Glutamatergic neuron (in vitro differentiated cells): Measurements from ENCODE around the gene JAGN1. TPM values are rescaled to one million over a fixed set of nuclear protein-coding genes. Genes with fewer than 3 reads are reported as not detected.
"Not testable (repeated sequence)": the region's sequence is repeated elsewhere in the genome, so short reads cannot be mapped to it uniquely, and the experiment has no call there.

Experiments used
- DNase-seq: peaks from one replicate; pipeline ENCODE4 v3.0.0; 2022
- H3K27ac Mint-ChIP-seq: one replicate; pipeline ENCODE4 v1.8.0; 2020; ENCODE audit warnings: mild to moderate bottlenecking, mixed read lengths, inconsistent platforms; ENCODE audit not compliant: unreplicated experiment
- H3K27me3 Mint-ChIP-seq: one replicate; pipeline ENCODE4 v1.8.0; 2020; ENCODE audit warnings: mild to moderate bottlenecking, moderate library complexity, mixed read lengths, inconsistent platforms; ENCODE audit not compliant: unreplicated experiment
- H3K36me3 Mint-ChIP-seq: one replicate; pipeline ENCODE4 v1.8.0; 2020; ENCODE audit warnings: mild to moderate bottlenecking, mixed read lengths, inconsistent platforms; ENCODE audit not compliant: unreplicated experiment
- H3K4me1 Mint-ChIP-seq: one replicate; pipeline ENCODE4 v1.8.0; 2020; ENCODE audit warnings: mild to moderate bottlenecking, low read depth, mixed read lengths, inconsistent platforms; ENCODE audit not compliant: unreplicated experiment
- H3K4me3 Mint-ChIP-seq: one replicate; pipeline ENCODE4 v1.8.0; 2020; ENCODE audit warnings: mild to moderate bottlenecking, mixed read lengths, inconsistent platforms; ENCODE audit not compliant: unreplicated experiment
- H3K9me3 Mint-ChIP-seq: one replicate; pipeline ENCODE4 v1.8.0; 2020; ENCODE audit warnings: mild to moderate bottlenecking, moderate library complexity, mixed read lengths, inconsistent platforms; ENCODE audit not compliant: unreplicated experiment
- CTCF ChIP-seq: fragments of 200-600 bp; sonication (generic); IDR thresholded peaks from one replicate; pipeline ENCODE4 v1.5.0; 2021; ENCODE audit not compliant: partially characterized antibody, unreplicated experiment
- total RNA-seq: library from RNA; stranded (reverse); fragmentation: NEBNext Ultra II Directional; extraction: Animal tissue kit (Norgen Biotek cat#: 25700); gene quantifications from one replicate; pipeline ENCODE4 v1.2.1, GENCODE V29; 2021; ENCODE audit not compliant: unreplicated experiment

JAGN1 gene
- total RNA-seq, 1 donor from 2014 or later, result 37.8 TPM

GRCh38 chr3:9869955-9870354 is 20.5 kb upstream of the JAGN1 start:
- no peak overlapping the region for H3K27ac Mint-ChIP-seq
- peaks cover 2% of the 10 kb centered on the region for H3K27me3 Mint-ChIP-seq
- no peaks in the 10 kb centered on the region for H3K4me1 Mint-ChIP-seq
- no peaks in the 10 kb centered on the region for H3K9me3 Mint-ChIP-seq
- TF ChIP-seq CTCF, result no peak
- no peaks in the 10 kb centered on the region for H3K36me3 Mint-ChIP-seq
- no peak overlapping the region for H3K4me3 Mint-ChIP-seq
- DNase-seq, result no peak

GRCh38 chr3:9870978-9871377 is 19.4 kb upstream of the JAGN1 start:
- DNase-seq, result no peak
- TF ChIP-seq CTCF, result no peak
- H3K4me3 Mint-ChIP-seq, result no peak overlapping the region
- H3K9me3 Mint-ChIP-seq, result no peaks in the 10 kb centered on the region
- H3K27me3 Mint-ChIP-seq, result peaks cover 2% of the 10 kb centered on the region
- H3K27ac Mint-ChIP-seq, result no peak overlapping the region
- no peaks in the 10 kb centered on the region for H3K36me3 Mint-ChIP-seq
- H3K4me1 Mint-ChIP-seq, result no peaks in the 10 kb centered on the region

- not testable (repeated sequence) for H3K27ac Mint-ChIP-seq, H3K4me3 Mint-ChIP-seq, DNase-seq, H3K4me1 Mint-ChIP-seq, H3K36me3 Mint-ChIP-seq, H3K27me3 Mint-ChIP-seq, H3K9me3 Mint-ChIP-seq
Measured at GRCh38 chr3:9872067-9872466, 18.3 kb upstream of the JAGN1 start.

GRCh38 chr3:9875448-9875847 is 15.0 kb upstream of the JAGN1 start:
- Mint-ChIP-seq H3K27me3 (no peaks in the 10 kb centered on the region), H3K4me1 (no peaks in the 10 kb centered on the region), H3K9me3 (no peaks in the 10 kb centered on the region), H3K36me3 (no peaks in the 10 kb centered on the region), H3K27ac (no peak overlapping the region), H3K4me3 (no peak overlapping the region)
- no peak for DNase-seq
- no peak for TF ChIP-seq CTCF

- H3K27ac Mint-ChIP-seq, H3K9me3 Mint-ChIP-seq, H3K27me3 Mint-ChIP-seq, H3K4me1 Mint-ChIP-seq, DNase-seq, H3K4me3 Mint-ChIP-seq, H3K36me3 Mint-ChIP-seq: not testable (repeated sequence)
Measured at GRCh38 chr3:9876255-9876654, 14.2 kb upstream of the JAGN1 start.

- Mint-ChIP-seq H3K4me3 (no peak overlapping the region), H3K4me1 (no peaks in the 10 kb centered on the region), H3K36me3 (no peaks in the 10 kb centered on the region), H3K27ac (no peak overlapping the region), H3K9me3 (no peaks in the 10 kb centered on the region), H3K27me3 (no peaks in the 10 kb centered on the region)
- no peak for DNase-seq
- TF ChIP-seq CTCF, result no peak
Measured at GRCh38 chr3:9876991-9877390, 13.4 kb upstream of the JAGN1 start.
